GM11168 (cell line): ENCODE data around the gene SMCHD1.
"Not testable (repeated sequence)": the region's sequence is repeated elsewhere in the genome, so short reads cannot be mapped to it uniquely, and the experiment has no call there.

ENCODE experiments used
- in situ Hi-C: fragments of 300-500 bp; cut with MboI; formaldehyde crosslinking; loops from one replicate; pipeline ENCODE4 v1.12.0; 2022; ENCODE audit warnings: low sequenced_read_pairs; ENCODE audit not compliant: unreplicated experiment

Gene SMCHD1

DNA sequence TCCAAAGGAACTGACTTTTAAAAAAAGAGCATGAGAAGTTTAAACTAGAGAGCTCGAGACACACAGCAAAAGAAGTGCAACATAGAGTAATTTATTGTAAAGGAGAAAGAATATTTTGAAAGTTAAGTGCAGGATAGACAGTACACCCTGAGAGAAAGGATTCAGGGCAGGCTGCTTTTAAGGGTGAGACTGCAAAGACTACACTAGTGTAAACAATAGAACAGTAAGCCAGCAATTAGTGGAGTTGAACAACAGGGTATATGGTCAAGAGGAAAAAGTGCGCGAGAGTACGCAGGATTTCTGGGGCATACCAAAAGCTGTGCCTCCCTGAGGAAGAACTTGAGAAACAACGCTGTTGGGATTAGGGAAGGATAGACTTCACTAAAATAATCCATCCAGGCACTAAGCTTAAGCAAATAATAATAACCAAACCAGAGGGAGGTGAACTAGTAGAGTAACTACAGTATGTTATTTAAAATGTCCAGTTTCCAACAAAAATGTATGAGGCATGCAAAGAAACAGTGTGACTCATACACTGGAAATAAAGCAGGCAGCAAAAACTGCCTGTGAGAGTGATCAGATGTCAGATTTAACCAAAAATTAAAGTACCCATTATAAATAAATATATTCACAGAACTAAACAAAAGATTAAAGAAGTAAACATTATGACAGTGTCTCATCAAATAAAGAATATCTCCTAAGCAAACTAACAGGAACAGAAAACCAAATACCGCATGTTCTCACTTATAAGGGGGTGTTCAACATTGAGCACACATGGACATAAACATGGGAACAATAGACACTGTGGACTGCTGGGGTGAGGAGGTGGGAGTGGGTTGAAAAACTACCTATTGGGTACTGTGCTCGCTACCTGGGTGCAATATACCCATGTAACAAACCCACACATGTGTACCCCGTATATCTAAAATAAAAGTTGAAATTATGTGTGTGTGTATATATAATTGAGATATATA lies 150.7 kb downstream of the SMCHD1 start:
- in situ Hi-C loops = no loop called here

DNA sequence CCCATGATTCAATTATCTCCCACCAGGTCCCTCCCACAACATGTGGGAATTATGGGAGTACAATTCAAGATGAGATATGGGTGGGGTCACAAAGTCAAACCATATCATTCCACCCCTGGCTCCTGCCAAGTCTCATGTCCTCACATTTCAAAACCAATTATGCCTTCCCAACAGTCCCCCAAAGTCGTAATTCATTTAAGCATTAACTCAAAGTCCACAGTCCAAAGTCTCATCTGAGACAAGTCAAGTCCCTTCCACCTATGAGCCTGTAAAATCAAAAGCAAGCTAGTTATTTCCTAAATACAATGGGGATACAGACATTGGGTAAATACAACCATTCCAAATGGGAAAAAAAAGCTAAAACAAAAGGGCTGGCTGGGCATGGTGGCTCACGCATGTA lies 153.1 kb downstream of the SMCHD1 start:
- in situ Hi-C loops = not testable (repeated sequence)

GRCh38 chr18:2809666-2810183 lies 154.2 kb downstream of the SMCHD1 start:
- in situ Hi-C loops = not testable (repeated sequence)

GRCh38 chr18:2811416-2811815 lies 155.9 kb downstream of the SMCHD1 start:
- in situ Hi-C loops = no loop called here

GRCh38 chr18:2814928-2815327 lies 159.4 kb downstream of the SMCHD1 start:
- in situ Hi-C loops = no loop called here

DNA sequence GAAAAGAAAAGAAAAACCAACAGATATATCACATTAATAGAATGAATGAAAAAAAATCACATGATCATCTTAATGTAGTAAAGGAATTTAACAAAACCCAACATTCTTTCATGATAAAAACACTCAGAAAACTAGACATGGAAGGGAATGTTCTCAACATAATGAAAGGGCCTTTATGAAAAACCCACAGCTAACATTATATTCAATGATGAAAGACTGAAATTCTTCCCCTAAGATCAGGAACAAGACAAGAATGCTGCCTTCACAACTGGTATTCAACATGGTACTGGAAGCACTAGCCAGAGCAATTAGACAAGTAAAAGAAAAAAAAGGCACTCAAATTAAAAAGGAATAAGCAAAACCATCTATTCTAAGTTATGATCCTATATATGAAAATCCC lies 162.8 kb downstream of the SMCHD1 start:
- in situ Hi-C loops = no loop called here

GRCh38 chr18:2821695-2822094 lies 166.2 kb downstream of the SMCHD1 start:
- in situ Hi-C loops = no loop called here

- in situ Hi-C loops = no loop called here
Observed at GRCh38 chr18:2822213-2822921, 166.8 kb downstream of the SMCHD1 start.

GRCh38 chr18:2823202-2823601 lies 167.7 kb downstream of the SMCHD1 start:
- in situ Hi-C loops = no loop called here

DNA sequence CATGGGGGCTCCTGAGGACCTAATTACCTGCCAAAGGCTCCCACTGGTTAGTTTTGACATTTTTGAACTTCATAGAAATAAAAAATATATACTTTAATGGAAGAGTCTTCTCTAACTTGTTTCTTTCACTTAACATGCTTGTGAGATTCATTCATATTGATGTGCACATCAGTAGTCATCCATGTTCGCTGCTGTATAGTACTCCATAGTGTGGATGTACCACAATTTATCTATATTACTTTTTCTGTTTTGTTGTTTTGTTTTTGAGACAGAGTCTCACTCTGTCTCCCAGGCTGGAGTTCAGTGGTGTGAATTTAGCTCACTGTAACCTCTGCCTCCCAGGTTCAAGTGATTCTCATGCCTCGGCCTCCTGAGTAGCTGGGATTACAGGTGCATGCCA lies 168.4 kb downstream of the SMCHD1 start:
- in situ Hi-C loops = no loop called here

GRCh38 chr18:2824865-2825264 lies 169.3 kb downstream of the SMCHD1 start:
- in situ Hi-C loops = no loop called here

DNA sequence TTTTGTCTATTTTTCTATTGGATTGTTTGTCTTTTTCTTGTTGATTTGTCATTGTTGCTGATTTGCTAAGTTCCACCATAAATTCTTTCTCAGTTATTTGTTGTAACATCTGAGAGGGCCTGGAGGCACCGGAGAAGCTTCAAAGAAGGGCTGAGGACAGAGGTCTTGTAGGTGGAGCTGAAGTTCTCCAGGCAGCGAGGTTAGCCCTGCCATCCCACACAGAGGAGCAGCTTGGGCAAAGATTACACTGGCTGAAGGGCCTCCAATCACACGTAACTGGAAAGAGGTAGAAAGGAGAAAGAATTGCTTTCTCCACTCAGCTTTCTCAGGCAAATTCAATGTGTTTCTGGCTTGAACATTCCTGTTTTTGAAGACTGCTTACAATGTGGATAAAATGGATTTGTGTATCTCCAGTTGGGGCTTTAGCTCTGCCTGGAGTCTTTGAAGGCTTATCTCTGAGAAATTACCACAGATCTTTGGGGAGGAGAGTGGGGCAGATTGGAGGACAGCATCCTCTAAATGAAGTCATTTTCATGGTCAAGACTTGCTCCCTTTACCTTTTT lies 170.2 kb downstream of the SMCHD1 start:
- in situ Hi-C loops = no loop called here

GRCh38 chr18:2826581-2826980 lies 171.1 kb downstream of the SMCHD1 start:
- in situ Hi-C loops = no loop called here

DNA sequence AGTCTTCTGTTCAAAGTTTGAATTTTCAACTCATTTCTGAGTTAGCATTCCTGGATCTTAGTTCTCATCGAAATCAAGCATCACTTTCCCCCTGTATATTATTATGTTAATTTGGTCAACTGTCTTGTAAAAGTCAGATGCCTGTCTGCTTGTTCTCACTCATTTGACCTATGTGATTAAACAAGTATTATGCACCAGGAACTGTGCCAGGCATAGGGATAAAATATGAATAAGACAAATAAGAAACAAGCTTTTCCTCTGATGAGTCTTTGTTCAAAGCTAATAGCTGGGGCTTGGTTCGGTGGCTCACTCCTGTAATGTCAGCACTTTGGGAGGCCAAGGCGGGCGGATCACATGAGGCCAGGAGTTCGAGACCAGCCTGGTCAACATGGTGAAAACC lies 171.5 kb downstream of the SMCHD1 start:
- in situ Hi-C loops = no loop called here

DNA sequence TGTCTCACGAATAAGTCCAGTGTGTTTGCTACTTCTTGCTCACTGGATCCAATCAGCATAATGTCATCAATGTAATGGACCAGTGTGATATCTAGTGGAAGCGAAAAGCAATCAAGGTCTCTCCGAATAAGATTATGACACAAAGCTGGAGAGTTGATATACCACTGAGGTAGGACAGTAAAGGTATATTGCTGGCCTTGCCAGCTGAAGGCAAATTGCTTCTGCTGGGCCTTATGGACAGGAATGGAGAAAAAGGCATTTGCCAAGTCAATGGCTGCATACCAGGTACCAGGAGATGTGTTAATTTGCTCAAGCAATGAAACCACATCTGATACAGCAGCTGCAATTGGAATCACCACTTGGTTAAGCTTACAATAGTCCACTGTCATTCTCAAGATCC lies 180.6 kb downstream of the SMCHD1 start:
- in situ Hi-C loops = not testable (repeated sequence)

- in situ Hi-C loops = not testable (repeated sequence)
Observed at GRCh38 chr18:2837290-2837689, 181.8 kb downstream of the SMCHD1 start.

GRCh38 chr18:2839202-2839601 lies 183.7 kb downstream of the SMCHD1 start:
- in situ Hi-C loops = no loop called here

DNA sequence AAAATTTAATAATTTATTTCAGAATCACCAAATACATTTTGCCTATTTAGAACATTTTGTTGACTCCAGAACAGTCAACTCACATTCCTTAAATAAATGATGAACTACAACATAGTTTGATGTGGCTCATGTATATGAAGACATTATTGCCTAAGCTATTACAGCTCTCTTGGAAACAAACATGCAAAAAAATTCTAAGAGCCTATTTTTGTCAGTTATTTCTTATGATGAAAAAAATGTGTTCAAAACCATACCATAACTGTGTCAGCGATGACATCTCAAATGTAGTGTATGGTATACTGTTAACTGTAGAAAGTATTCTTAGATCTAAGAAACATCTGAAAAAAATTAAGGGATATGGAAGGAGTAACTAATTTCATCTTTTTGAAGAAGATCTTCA lies 185.0 kb downstream of the SMCHD1 start:
- in situ Hi-C loops = no loop called here

GRCh38 chr18:2843146-2843545 lies 187.6 kb downstream of the SMCHD1 start:
- in situ Hi-C loops = no loop called here

DNA sequence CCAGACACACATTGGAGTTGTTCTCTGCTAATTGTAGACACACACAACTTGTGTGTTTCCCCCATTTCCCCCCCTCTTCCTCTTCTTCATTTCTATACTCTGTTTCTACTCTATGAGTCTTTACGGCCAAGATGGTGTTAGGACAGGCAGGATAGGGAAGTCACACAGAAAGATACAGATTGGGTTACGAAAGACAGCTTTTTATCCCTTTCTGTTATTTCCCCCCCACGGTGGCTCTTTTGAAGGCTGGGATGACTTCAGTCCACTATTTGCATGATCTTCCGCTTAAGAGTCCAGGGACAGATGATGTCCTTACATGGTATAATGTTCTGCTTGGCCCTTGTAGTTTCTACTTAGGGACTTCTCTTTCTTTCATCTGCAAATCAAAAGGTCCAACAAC lies 189.6 kb downstream of the SMCHD1 start:
- in situ Hi-C loops = no loop called here
